Right lobe of liver (tissue), 6 donors: ENCODE results near the gene KCNQ1. TPM values are rescaled to one million over a fixed set of nuclear protein-coding genes. Genes with fewer than 3 reads are reported as not detected.

Source experiments
- ATAC-seq, 4 donors: fragments of 200-7000 bp; cut with Tn5 transposase; one replicate each; pipeline ENCODE4 v1.9.1; 2020; ENCODE audit warnings: mild to moderate bottlenecking in 4 of 4, moderate library complexity in 4 of 4
- DNase-seq, 3 donors: peaks; one replicate each; pipeline ENCODE4 v3.0.0-alpha.2; 2020
- H3K27ac ChIP-seq, 3 donors: fragments of 200-600 bp; one replicate each; pipeline ENCODE4 v1.8.0; 2022
- H3K27me3 ChIP-seq, 2 donors: fragments of 200-600 bp; one replicate each; pipeline ENCODE4 v1.8.0; 2022
- H3K36me3 ChIP-seq, 4 donors: fragments of 200-600 bp; sonication (generic) in 1 of 4; one replicate each; pipeline versions ENCODE4 v1.5.1 to v1.8.0; 2017 to 2022; ENCODE audit warnings: control low read depth in 1 of 4
- H3K4me1 ChIP-seq, 4 donors: fragments of 200-600 bp; sonication (generic) in 1 of 4; one replicate each; pipeline versions ENCODE4 v1.5.1 to v1.8.0; 2017 to 2022; ENCODE audit warnings: control low read depth in 1 of 4
- H3K4me3 ChIP-seq, 3 donors: fragments of 200-600 bp; one replicate each; pipeline ENCODE4 v1.8.0; 2022
- H3K9me3 ChIP-seq, 4 donors: fragments of 200-600 bp; sonication (generic) in 1 of 4; one replicate each; pipeline versions ENCODE4 v1.5.1 to v1.8.0; 2017 to 2022; ENCODE audit warnings: control low read depth in 1 of 4
- CTCF ChIP-seq, 4 donors: fragments of 200-600 bp in 3 of 4; fragments of 450-650 bp in 1 of 4; IDR thresholded peaks; one replicate each; pipeline versions ENCODE4 v1.5.1 to v1.8.0; 2016 to 2022; ENCODE audit warnings: antibody characterized with exemption in 4 of 4, mild to moderate bottlenecking in 2 of 4
- POLR2A ChIP-seq: fragments of 450-650 bp; IDR thresholded peaks from one replicate; pipeline ENCODE4 v1.6.1; 2017; ENCODE audit warnings: antibody characterized with exemption, mild to moderate bottlenecking
- WGBS: methylation state at CpG from one replicate; pipeline ENCODE4 v1.1.6; 2018; ENCODE audit warnings: low coverage, low lambda C conversion rate; ENCODE audit not compliant: insufficient coverage; ENCODE audit errors: missing lambda C conversion rate; 5-methylcytosine and 5-hydroxymethylcytosine counted together
- intact Hi-C, 2 donors: fragments of 100-400 bp; cut with DNase I; formaldehyde crosslinking; loops; one replicate each; pipeline versions ENCODE4 v1.11.2 to v1.14.1; 2022
- total RNA-seq, 6 experiments: library from RNA; depleted of rRNA in 2 of 6; stranded (reverse); fragments of >200 nt in 2 of 6; fragmentation: NEBNext Ultra II Directional in 3 of 6; extraction: Animal tissue kit (Norgen Biotek cat#: 25700) in 3 of 6; gene quantifications; one replicate each; pipeline versions ENCODE4 v1.1.0 to v1.2.4, GENCODE V29; 2016 to 2023
- donor health status: DM: no; HTN: yes; CAD: no.
- donor health status: DM: no; HTN: no; CAD: no.
- donor health status: DM: no; HTN: no; CAD: no.
- donor health status: DM: no; HTN: yes; CAD: no.
- donor health status: DM: no; HTN: yes; CAD: no.

KCNQ1 gene
- total RNA-seq, 6 experiments from 2014 or later: 0.61 to 2.4 (median 1.8) TPM

DNA sequence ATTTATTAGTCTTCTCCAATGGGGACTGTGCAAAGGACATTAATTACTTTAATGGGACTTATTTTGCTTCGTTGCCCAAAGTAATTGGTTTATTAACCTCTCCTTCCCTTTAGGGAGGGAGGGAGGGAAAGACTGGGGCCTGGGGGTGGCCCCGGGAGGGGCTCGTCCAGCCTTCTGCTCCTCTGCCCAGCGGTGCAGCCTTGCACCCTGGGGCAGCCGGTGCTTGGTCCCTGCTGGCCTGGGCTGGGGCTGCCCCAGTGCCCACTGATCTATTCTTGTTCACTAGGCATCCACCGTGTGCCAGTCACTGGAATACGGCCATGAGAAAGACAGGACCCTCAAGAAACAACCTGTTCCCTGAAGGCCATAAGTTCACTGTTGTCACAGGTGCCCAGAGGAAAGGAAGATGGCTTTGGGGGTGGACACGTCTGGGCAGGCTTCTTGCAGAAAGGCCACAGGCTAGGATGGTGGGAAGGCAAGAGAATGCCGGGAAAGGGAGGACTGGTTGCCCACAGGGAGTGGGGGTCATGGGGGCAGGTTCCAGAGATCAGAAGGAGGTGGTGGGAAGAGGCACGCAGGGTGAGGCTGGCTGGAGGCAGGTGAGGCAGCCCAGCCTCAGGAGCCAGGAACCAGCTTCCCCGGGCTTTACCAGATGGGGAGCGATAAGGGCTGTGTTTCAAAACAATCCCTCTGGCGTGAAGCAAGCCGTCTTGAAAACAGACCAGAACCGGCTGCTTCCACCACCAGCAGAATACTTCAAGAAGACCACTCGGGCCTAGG is 302.6 kb downstream of the KCNQ1 start:
- Histone ChIP-seq H3K4me3 (no peak overlapping the region), H3K9me3 (no peaks in the 10 kb centered on the region), H3K27ac (no peak overlapping the region), H3K4me1 (no peaks in the 10 kb centered on the region), H3K36me3 (no peaks in the 10 kb centered on the region), H3K27me3 (no peaks in the 10 kb centered on the region)
- intact Hi-C loops: no loop called here
- TF ChIP-seq CTCF (IDR thresholded peaks at IDR 0.05): no peak
- no peak for TF ChIP-seq POLR2A
- 75% methylated on average over 7 of the region's 16 CpGs for WGBS
- peak in 1 of 3 donors; percentile 27 for DNase-seq
- no peak for ATAC-seq

DNA sequence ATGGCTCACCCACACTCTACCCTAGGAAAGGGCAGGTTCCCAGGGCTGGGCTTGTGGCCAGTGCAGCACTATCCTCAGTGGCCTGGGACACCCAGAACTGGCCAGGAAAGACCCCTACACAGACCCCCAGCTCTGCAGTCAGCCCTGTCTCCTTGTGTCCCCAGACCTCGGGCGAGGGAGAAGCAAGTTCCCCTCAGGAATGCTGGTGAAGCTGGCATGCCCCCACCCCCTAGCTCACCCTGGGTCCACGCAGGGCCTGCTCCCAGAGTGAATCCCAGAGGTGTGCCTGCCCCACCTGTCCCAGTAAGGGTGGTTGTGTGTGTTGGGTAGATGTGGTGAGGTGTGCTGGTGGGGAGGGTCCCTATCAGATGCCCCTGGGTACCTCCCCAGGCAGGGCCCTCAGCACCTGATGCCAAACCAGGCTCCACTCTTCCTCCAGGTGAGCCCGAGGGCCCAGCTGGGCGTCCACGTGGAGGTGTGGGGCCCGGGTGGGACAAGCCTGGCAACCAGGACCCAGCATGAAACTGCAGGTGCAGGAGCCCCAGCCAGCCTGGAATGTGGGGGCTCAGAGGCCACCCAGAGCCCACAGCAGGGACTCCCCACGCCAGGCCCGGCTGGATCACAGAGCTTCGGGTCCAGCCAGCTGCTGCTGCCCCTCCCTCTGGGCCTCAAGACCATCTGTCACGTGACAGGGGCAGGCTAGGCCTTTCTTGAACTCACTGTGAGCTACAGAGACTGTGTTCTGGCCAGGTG is 303.4 kb downstream of the KCNQ1 start:
- ATAC-seq: no peak
- DNase-seq: peak in 2 of 3 donors; percentile 9 to 40

GRCh38 chr11:2748814-2749554 is 304.2 kb downstream of the KCNQ1 start:
- Histone ChIP-seq H3K27me3 (no peaks in the 10 kb centered on the region), H3K4me3 (no peak overlapping the region), H3K36me3 (no peaks in the 10 kb centered on the region), H3K9me3 (no peaks in the 10 kb centered on the region), H3K27ac (no peak overlapping the region), H3K4me1 (no peaks in the 10 kb centered on the region)
- intact Hi-C loops: no loop called here
- ATAC-seq (no peak), DNase-seq (peak in 2 of 3 donors; percentile 8 to 37)
- TF ChIP-seq POLR2A (no peak), CTCF (IDR thresholded peaks at IDR 0.05) (no peak)
- WGBS: 100% methylated on average over 3 of the region's 17 CpGs

More for the DNA sequence above, 303.4 kb downstream of the KCNQ1 start:
- Histone ChIP-seq H3K4me3 (no peak overlapping the region), H3K27ac (no peak overlapping the region), H3K27me3 (no peaks in the 10 kb centered on the region), H3K36me3 (no peaks in the 10 kb centered on the region), H3K4me1 (no peaks in the 10 kb centered on the region), H3K9me3 (no peaks in the 10 kb centered on the region)
- TF ChIP-seq CTCF (IDR thresholded peaks at IDR 0.05): no peak
- intact Hi-C loops: no loop called here
- WGBS: no CpG with 5 or more reads among the region's 11 CpGs

DNA sequence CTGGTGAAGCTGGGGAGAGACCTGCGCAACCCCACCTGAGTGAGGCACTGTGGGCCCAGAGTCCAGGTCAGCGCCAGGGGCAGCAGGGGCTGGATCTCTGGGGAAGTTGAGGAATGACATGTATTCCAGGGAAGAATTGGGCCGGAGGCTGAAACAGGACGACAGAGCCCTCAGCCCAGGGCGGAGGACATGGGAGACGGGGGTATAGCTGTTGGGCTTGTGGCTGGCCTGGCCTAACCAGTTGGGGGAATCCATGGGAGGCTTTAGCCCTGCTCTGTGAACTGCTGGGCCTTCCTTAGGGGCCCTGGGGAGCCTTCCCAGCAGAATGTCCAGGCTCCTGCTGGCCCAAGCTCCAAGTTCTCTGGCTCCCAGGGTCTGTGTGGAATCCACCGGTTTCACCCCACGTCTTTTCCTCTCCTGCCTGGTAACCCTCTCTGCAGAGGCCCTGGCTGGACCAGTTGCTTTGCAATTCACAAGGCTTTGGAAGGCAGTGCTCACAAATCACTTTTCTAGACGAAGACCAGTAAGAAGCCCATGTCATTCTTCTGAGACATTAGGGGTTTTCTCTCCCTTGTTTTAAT is 305.4 kb downstream of the KCNQ1 start:
- ATAC-seq: no peak
- H3K4me1 ChIP-seq: no peaks in the 10 kb centered on the region
- H3K27ac ChIP-seq: no peak overlapping the region
- no peaks in the 10 kb centered on the region for H3K27me3 ChIP-seq
- peak in 2 of 3 donors; percentile 8 to 26 for DNase-seq
- H3K9me3 ChIP-seq: no peaks in the 10 kb centered on the region
- TF ChIP-seq POLR2A (no peak), CTCF (IDR thresholded peaks at IDR 0.05) (no peak)
- H3K4me3 ChIP-seq: no peak overlapping the region
- no peaks in the 10 kb centered on the region for H3K36me3 ChIP-seq
- 100% methylated on average over 1 of the region's 9 CpGs for WGBS
- intact Hi-C loops: no loop called here
